Ramos (cell line): ENCODE measurements around the gene STK32B.

Source experiments
- in situ Hi-C: fragments of 300-500 bp; cut with MboI; formaldehyde crosslinking; loops from one replicate; pipeline ENCODE4 v1.14.3; 2022; ENCODE audit warnings: low sequenced_read_pairs; ENCODE audit not compliant: unreplicated experiment

Gene STK32B

GRCh38 chr4:5029447-5029846 lies 21.8 kb upstream of the STK32B start:
- in situ Hi-C loops, result no loop called here

GRCh38 chr4:5030221-5030620 lies 21.1 kb upstream of the STK32B start:
- in situ Hi-C loops, result no loop called here

GRCh38 chr4:5030927-5031326 lies 20.4 kb upstream of the STK32B start:
- in situ Hi-C loops, result no loop called here

- in situ Hi-C loops, result no loop called here
Observed at GRCh38 chr4:5032813-5033212, 18.5 kb upstream of the STK32B start.

- in situ Hi-C loops, result no loop called here
Observed at GRCh38 chr4:5033281-5033841, 17.9 kb upstream of the STK32B start.

- in situ Hi-C loops, result no loop called here
Observed at GRCh38 chr4:5034206-5034605, 17.1 kb upstream of the STK32B start.

GRCh38 chr4:5036239-5036638 lies 15.0 kb upstream of the STK32B start:
- in situ Hi-C loops, result no loop called here

- in situ Hi-C loops, result no loop called here
Observed at GRCh38 chr4:5037553-5038551, 13.4 kb upstream of the STK32B start.

GRCh38 chr4:5039800-5040199 lies 11.5 kb upstream of the STK32B start:
- in situ Hi-C loops, result no loop called here

- in situ Hi-C loops, result no loop called here
Observed at GRCh38 chr4:5040856-5041620, 10.2 kb upstream of the STK32B start.

- in situ Hi-C loops, result no loop called here
Observed at GRCh38 chr4:5041699-5042098, 9.6 kb upstream of the STK32B start.

- in situ Hi-C loops, result no loop called here
Observed at GRCh38 chr4:5043579-5043978, 7.7 kb upstream of the STK32B start.

- in situ Hi-C loops, result no loop called here
Observed at GRCh38 chr4:5044341-5044740, 6.9 kb upstream of the STK32B start.

- in situ Hi-C loops, result no loop called here
Observed at GRCh38 chr4:5045097-5045496, 6.2 kb upstream of the STK32B start.

GRCh38 chr4:5048721-5049120 lies 2.6 kb upstream of the STK32B start:
- in situ Hi-C loops, result no loop called here

GRCh38 chr4:5050520-5051277 lies 581 bp upstream of the STK32B start:
- in situ Hi-C loops, result no loop called here

- in situ Hi-C loops, result no loop called here
Observed at GRCh38 chr4:5052204-5052702, 973 bp downstream of the STK32B start.

- in situ Hi-C loops, result no loop called here
Observed at GRCh38 chr4:5052726-5053425, 1.6 kb downstream of the STK32B start.

- in situ Hi-C loops, result no loop called here
Observed at GRCh38 chr4:5054532-5054931, 3.3 kb downstream of the STK32B start.
